Astrocyte (in vitro differentiated cells and primary cell): ENCODE measurements around the gene PLPP3. TPM values are rescaled to one million over a fixed set of nuclear protein-coding genes. Genes with fewer than 3 reads are reported as not detected.

Experiments used
- DNase-seq: peaks from one replicate; pipeline ENCODE4 v3.0.0-alpha.2; 2010; ENCODE audit warnings: low read depth
- FAIRE-seq: peaks from 2 replicates; lab custom pipeline; 2011; peaks lifted over from hg19 to GRCh38; lab: Jason Lieb, UNC
- H2AFZ ChIP-seq: 2 replicates; pipeline ENCODE4 v1.6.0; 2012; ENCODE audit warnings: low read depth, low read length, inconsistent platforms
- H3K27ac ChIP-seq: 2 replicates; pipeline ENCODE4 v1.5.1; 2011; ENCODE audit warnings: low read depth, low read length, inconsistent platforms
- H3K27me3 ChIP-seq: 2 replicates; pipeline ENCODE4 v1.6.0; 2011; ENCODE audit warnings: low read length, inconsistent platforms; ENCODE audit not compliant: insufficient read depth
- H3K36me3 ChIP-seq: 2 replicates; pipeline ENCODE4 v1.5.1; 2011; ENCODE audit warnings: low read length, inconsistent platforms; ENCODE audit not compliant: insufficient read depth
- H3K4me1 ChIP-seq: 2 replicates; pipeline ENCODE4 v1.5.1; 2011; ENCODE audit warnings: low read length, inconsistent platforms; ENCODE audit not compliant: insufficient read depth
- H3K4me2 ChIP-seq: 2 replicates; pipeline ENCODE4 v1.6.0; 2012; ENCODE audit warnings: low read length, inconsistent platforms
- H3K4me3 ChIP-seq: 2 replicates; pipeline ENCODE4 v1.5.1; 2011; ENCODE audit warnings: low read depth, mild to moderate bottlenecking, low read length, inconsistent platforms; ENCODE audit not compliant: insufficient read depth
- H3K79me2 ChIP-seq: 2 replicates; pipeline ENCODE4 v1.6.0; 2012; ENCODE audit warnings: mild to moderate bottlenecking, low read length, inconsistent platforms; ENCODE audit not compliant: insufficient read depth
- H3K9ac ChIP-seq: 2 replicates; pipeline ENCODE4 v1.6.0; 2012; ENCODE audit warnings: mild to moderate bottlenecking, low read length, inconsistent platforms
- H3K9me3 ChIP-seq: 2 replicates; pipeline ENCODE4 v1.5.1; 2012; ENCODE audit warnings: low read depth, mild to moderate bottlenecking, low read length, inconsistent platforms; ENCODE audit not compliant: insufficient read depth
- H4K20me1 ChIP-seq: 2 replicates; pipeline ENCODE4 v1.6.0; 2012; ENCODE audit warnings: low read length, inconsistent platforms; ENCODE audit not compliant: insufficient read depth
- H3K27ac Mint-ChIP-seq: one replicate; pipeline ENCODE4 v1.8.0; 2021; ENCODE audit warnings: mild to moderate bottlenecking, mixed read lengths; ENCODE audit not compliant: unreplicated experiment
- H3K27me3 Mint-ChIP-seq: one replicate; pipeline ENCODE4 v1.8.0; 2021; ENCODE audit warnings: low read depth, mixed read lengths; ENCODE audit not compliant: unreplicated experiment
- H3K36me3 Mint-ChIP-seq: one replicate; pipeline ENCODE4 v1.8.0; 2021; ENCODE audit warnings: low read depth, mixed read lengths; ENCODE audit not compliant: unreplicated experiment
- H3K4me1 Mint-ChIP-seq: one replicate; pipeline ENCODE4 v1.8.0; 2021; ENCODE audit warnings: low read depth, mixed read lengths; ENCODE audit not compliant: unreplicated experiment
- H3K4me3 Mint-ChIP-seq: one replicate; pipeline ENCODE4 v1.8.0; 2021; ENCODE audit warnings: mild to moderate bottlenecking, moderate library complexity, mixed read lengths; ENCODE audit not compliant: unreplicated experiment
- H3K9me3 Mint-ChIP-seq: one replicate; pipeline ENCODE4 v1.8.0; 2021; ENCODE audit warnings: mild to moderate bottlenecking, mixed read lengths; ENCODE audit not compliant: unreplicated experiment
- EZH2 ChIP-seq: IDR thresholded peaks from 2 replicates; pipeline ENCODE4 v1.6.1; 2012; ENCODE audit warnings: mild to moderate bottlenecking, low read length, inconsistent platforms; ENCODE audit not compliant: insufficient read depth
- total RNA-seq: library from RNA; stranded (reverse); gene quantifications from 2 replicates; pipeline ENCODE4 v1.2.1, GENCODE V29; 2021
- TF ChIP-seq, protein P1 (sequence below): IDR thresholded peaks from 2 replicates; pipeline ENCODE4 v1.5.1; 2011; ENCODE audit warnings: low read depth, mild to moderate bottlenecking, inconsistent platforms, low read length, moderate library complexity; ENCODE audit not compliant: insufficient read depth

PLPP3 gene
- total RNA-seq, 1 donor from 2014 or later, result 2.2 TPM

DNA sequence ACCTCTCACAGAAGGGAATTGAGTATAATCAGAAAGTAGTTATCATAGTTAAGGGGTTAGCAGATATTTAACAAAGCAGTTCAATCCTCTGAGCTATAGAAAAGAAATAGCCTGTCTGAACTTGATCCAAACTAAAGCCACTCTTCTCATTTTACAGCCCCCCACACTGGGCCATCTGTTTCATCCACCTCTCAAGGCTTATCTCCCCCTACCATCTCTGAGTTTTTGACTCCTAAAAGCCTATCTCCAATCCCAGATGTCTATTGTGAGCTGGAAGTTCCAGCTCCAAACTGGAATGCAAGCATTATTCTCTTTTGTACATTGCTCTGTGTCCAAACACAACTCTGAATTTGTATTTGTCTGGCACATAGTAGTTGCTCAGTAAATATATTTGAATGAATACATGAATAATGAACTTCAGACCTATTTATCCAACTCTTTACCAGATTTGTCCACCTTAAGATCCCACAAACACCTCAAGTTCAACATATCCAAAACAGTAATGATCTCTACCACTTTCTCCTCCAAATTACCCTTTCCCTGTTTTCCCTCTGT, 98.1 kb downstream of the PLPP3 start:
- Histone ChIP-seq H2AFZ (no peak overlapping the region), H3K36me3 (no peaks in the 10 kb centered on the region), H4K20me1 (no peaks in the 10 kb centered on the region), H3K4me1 (peaks cover 6% of the 10 kb centered on the region), H3K9me3 (no peaks in the 10 kb centered on the region), H3K79me2 (no peaks in the 10 kb centered on the region), H3K27me3 (no peaks in the 10 kb centered on the region), H3K27ac (no peak overlapping the region), H3K9ac (no peak overlapping the region), H3K4me3 (no peak overlapping the region), H3K4me2 (no peak overlapping the region)
- H3K27me3 Mint-ChIP-seq, result peaks cover 20% of the 10 kb centered on the region
- no peaks in the 10 kb centered on the region for H3K36me3 Mint-ChIP-seq
- DNase-seq, result no peak
- FAIRE-seq, result no peak
- H3K4me1 Mint-ChIP-seq, result peaks cover 3% of the 10 kb centered on the region
- no peaks in the 10 kb centered on the region for H3K9me3 Mint-ChIP-seq
- H3K27ac Mint-ChIP-seq, result no peak overlapping the region
- TF ChIP-seq EZH2, result no peak
- TF ChIP-seq, protein P1, sequence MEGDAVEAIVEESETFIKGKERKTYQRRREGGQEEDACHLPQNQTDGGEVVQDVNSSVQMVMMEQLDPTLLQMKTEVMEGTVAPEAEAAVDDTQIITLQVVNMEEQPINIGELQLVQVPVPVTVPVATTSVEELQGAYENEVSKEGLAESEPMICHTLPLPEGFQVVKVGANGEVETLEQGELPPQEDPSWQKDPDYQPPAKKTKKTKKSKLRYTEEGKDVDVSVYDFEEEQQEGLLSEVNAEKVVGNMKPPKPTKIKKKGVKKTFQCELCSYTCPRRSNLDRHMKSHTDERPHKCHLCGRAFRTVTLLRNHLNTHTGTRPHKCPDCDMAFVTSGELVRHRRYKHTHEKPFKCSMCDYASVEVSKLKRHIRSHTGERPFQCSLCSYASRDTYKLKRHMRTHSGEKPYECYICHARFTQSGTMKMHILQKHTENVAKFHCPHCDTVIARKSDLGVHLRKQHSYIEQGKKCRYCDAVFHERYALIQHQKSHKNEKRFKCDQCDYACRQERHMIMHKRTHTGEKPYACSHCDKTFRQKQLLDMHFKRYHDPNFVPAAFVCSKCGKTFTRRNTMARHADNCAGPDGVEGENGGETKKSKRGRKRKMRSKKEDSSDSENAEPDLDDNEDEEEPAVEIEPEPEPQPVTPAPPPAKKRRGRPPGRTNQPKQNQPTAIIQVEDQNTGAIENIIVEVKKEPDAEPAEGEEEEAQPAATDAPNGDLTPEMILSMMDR, result no peak
- H3K4me3 Mint-ChIP-seq, result no peak overlapping the region

DNA sequence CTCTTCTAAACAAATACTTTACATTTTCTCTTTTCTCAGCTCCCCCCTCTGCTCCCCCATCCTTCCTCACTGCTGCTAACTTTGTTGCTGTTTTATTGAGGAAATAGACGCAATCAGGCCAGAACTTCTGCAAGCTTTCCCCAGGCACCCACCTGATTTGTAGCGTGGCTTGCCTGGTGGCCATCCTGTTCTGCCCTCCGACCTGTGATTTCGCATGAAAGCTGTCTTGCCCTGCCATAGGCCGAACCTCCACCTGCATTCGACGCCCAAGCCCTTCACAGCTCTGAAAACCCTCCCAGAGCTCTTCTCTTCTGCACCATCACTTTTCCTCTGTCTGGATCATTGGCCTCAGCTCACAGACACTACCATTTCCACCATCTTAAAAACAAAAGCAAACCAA, 100.6 kb downstream of the PLPP3 start:
- Histone ChIP-seq H3K27ac (no peak overlapping the region), H3K27me3 (no peaks in the 10 kb centered on the region), H3K4me1 (peaks cover 6% of the 10 kb centered on the region), H3K4me3 (no peak overlapping the region), H3K79me2 (no peaks in the 10 kb centered on the region), H3K36me3 (no peaks in the 10 kb centered on the region), H3K4me2 (no peak overlapping the region), H3K9me3 (no peaks in the 10 kb centered on the region), H4K20me1 (no peaks in the 10 kb centered on the region), H3K9ac (no peak overlapping the region), H2AFZ (no peak overlapping the region)
- no peaks in the 10 kb centered on the region for H3K36me3 Mint-ChIP-seq
- DNase-seq (no peak), FAIRE-seq (no peak)
- H3K9me3 Mint-ChIP-seq, result no peaks in the 10 kb centered on the region
- H3K27me3 Mint-ChIP-seq, result peaks cover 32% of the 10 kb centered on the region
- no peak overlapping the region for H3K27ac Mint-ChIP-seq
- H3K4me1 Mint-ChIP-seq, result peaks cover 2% of the 10 kb centered on the region
- TF ChIP-seq, protein P1, result no peak
- no peak for TF ChIP-seq EZH2
- peak overlapping the region; percentile 40 for H3K4me3 Mint-ChIP-seq
